Breast epithelium (tissue), 3 donors: ENCODE measurements around the gene PWWP2A.
"Not testable (repeated sequence)": the region's sequence is repeated elsewhere in the genome, so short reads cannot be mapped to it uniquely, and the experiment has no call there.

Experiments
- CTCF ChIP-seq, 3 donors: fragments of 450-650 bp; IDR thresholded peaks; one replicate each; pipeline ENCODE4 v1.5.1; 2016 to 2017; ENCODE audit warnings: antibody characterized with exemption in 3 of 3, mild to moderate bottlenecking in 3 of 3, moderate library complexity in 3 of 3
- POLR2AphosphoS5 ChIP-seq, 3 donors: sonication (generic); formaldehyde crosslinking; IDR thresholded peaks; one replicate each; pipeline ENCODE4 v1.6.1; 2017; ENCODE audit warnings: antibody characterized with exemption in 3 of 3

DNA sequence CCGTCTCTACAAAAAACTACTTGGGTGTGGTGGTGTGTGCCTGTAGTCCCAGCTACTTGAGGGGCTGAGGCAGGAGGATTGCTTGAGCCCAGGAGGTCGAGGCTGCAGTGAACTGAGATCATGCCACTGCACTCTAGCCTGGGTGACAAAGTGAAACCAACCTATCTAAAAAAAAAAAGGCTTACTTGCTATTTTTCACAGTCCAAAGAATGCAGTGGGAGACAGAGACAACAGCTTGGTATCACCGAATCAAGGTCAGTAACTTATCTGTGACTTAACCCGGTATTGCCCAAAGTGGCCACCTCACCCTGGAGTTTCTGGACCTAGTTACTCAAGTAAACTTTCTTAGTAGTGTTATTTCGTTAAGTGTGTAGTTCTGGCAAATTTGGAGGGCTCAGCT, 50.1 kb downstream of the PWWP2A start:
- not testable (repeated sequence) for TF ChIP-seq CTCF, POLR2AphosphoS5 (IDR thresholded peaks at IDR 0.05)
